Activated naive CD4-positive, alpha-beta T cell (primary cell): ENCODE measurements around the gene PRDM5.
"Not testable (repeated sequence)": the region's sequence is repeated elsewhere in the genome, so short reads cannot be mapped to it uniquely, and the experiment has no call there.

Source experiments
- DNase-seq, 4 experiments: peaks; one replicate each; lab custom pipeline; 2025; lab: John Stamatoyannopoulos, UW

The PRDM5 gene

GRCh38 chr4:120753854-120754253, 168.7 kb downstream of the PRDM5 start:
- no peak for DNase-seq

GRCh38 chr4:120750152-120750525, 172.4 kb downstream of the PRDM5 start:
- DNase-seq = no peak

- DNase-seq = no peak
These were observed 172.9 kb downstream of the PRDM5 start for GRCh38 chr4:120749445-120750151.

GRCh38 chr4:120741636-120742035, 180.9 kb downstream of the PRDM5 start:
- not testable (repeated sequence) for DNase-seq

GRCh38 chr4:120736312-120736711, 186.2 kb downstream of the PRDM5 start:
- DNase-seq = no peak

- no peak for DNase-seq
These were observed 188.6 kb downstream of the PRDM5 start for GRCh38 chr4:120733968-120734367.

GRCh38 chr4:120733054-120733453, 189.5 kb downstream of the PRDM5 start:
- DNase-seq = no peak

GRCh38 chr4:120731561-120731960, 191.0 kb downstream of the PRDM5 start:
- no peak for DNase-seq

- DNase-seq = no peak
These were observed 191.7 kb downstream of the PRDM5 start for GRCh38 chr4:120730777-120731320.

GRCh38 chr4:120728892-120729675, 193.4 kb downstream of the PRDM5 start:
- DNase-seq = no peak

- no peak for DNase-seq
These were observed 196.6 kb downstream of the PRDM5 start for GRCh38 chr4:120725639-120726580.

- DNase-seq = no peak
These were observed 197.9 kb downstream of the PRDM5 start for GRCh38 chr4:120724656-120725055.

- no peak for DNase-seq
These were observed 198.5 kb downstream of the PRDM5 start for GRCh38 chr4:120723986-120724385.

GRCh38 chr4:120723105-120723504, 199.4 kb downstream of the PRDM5 start:
- no peak for DNase-seq

- DNase-seq = no peak
These were observed 199.9 kb downstream of the PRDM5 start for GRCh38 chr4:120722655-120723054.

- DNase-seq = no peak
These were observed 202.1 kb downstream of the PRDM5 start for GRCh38 chr4:120720354-120720934.

GRCh38 chr4:120718979-120719566, 203.5 kb downstream of the PRDM5 start:
- no peak for DNase-seq

- no peak for DNase-seq
These were observed 206.2 kb downstream of the PRDM5 start for GRCh38 chr4:120716346-120716745.

- DNase-seq = no peak
These were observed 208.0 kb downstream of the PRDM5 start for GRCh38 chr4:120714417-120715010.

- no peak for DNase-seq
These were observed 212.5 kb downstream of the PRDM5 start for GRCh38 chr4:120709991-120710390.

GRCh38 chr4:120704538-120704937, 218.0 kb downstream of the PRDM5 start:
- no peak for DNase-seq
